A549 (cell line): ENCODE results near the gene AKIRIN2. TPM values are rescaled to one million over a fixed set of nuclear protein-coding genes. Genes with fewer than 3 reads are reported as not detected.
A peak's percentile ranks its signal among the peaks of the same experiment; 100 is the strongest.

Source experiments
- CHD2 ChIP-seq: fragments of 150-350 bp; IDR thresholded peaks from 2 replicates; pipeline ENCODE4 v1.6.1; 2014; ENCODE audit warnings: low read length; ENCODE audit not compliant: partially characterized antibody
- E2F6 ChIP-seq: IDR thresholded peaks from 2 replicates; pipeline ENCODE4 v1.6.1; 2012; ENCODE audit warnings: low read depth, borderline replicate concordance
- EHF ChIP-seq: fragments of 250-450 bp; sonication (Bioruptor Pico); IDR thresholded peaks from 2 replicates; pipeline ENCODE4 v1.5.0; 2020; ENCODE audit warnings: mild to moderate bottlenecking
- EHMT2 ChIP-seq: fragments of 200-600 bp; sonication (generic); IDR thresholded peaks from 2 replicates; pipeline ENCODE4 v1.6.1; 2016; ENCODE audit warnings: antibody characterized with exemption, low read depth, mild to moderate bottlenecking, moderate library complexity
- FOSL2 ChIP-seq, 2 experiments: fragments of 450-650 bp in 1 of 2; fragments of >200 bp in 1 of 2; sonication (Bioruptor Twin) in 1 of 2; formaldehyde crosslinking; IDR thresholded peaks; 2 replicates each; pipeline versions ENCODE4 v1.5.0 to v1.6.1; 2016 to 2020; ENCODE audit warnings: mild to moderate bottlenecking in 1 of 2, moderate library complexity in 1 of 2
- GATA3 ChIP-seq: IDR thresholded peaks from 2 replicates; pipeline ENCODE4 v1.6.1; 2012; ENCODE audit warnings: borderline replicate concordance
- HDAC2 ChIP-seq: fragments of 200-600 bp; sonication (generic); IDR thresholded peaks from 2 replicates; pipeline ENCODE4 v1.6.1; 2016
- HOXB13 ChIP-seq: fragments of 250-450 bp; sonication (Bioruptor Pico); IDR thresholded peaks from 2 replicates; pipeline ENCODE4 v1.5.0; 2020; ENCODE audit warnings: low read depth, mild to moderate bottlenecking, moderate library complexity
- JUN ChIP-seq, 2 experiments: fragments of >200 bp; sonication (Bioruptor Twin); formaldehyde crosslinking; IDR thresholded peaks; 2 replicates in 1 of 2; 3 replicates in 1 of 2; pipeline ENCODE4 v1.6.1; 2016 to 2017
- MAZ ChIP-seq: fragments of 150-350 bp; IDR thresholded peaks from 2 replicates; pipeline ENCODE4 v1.6.1; 2014; ENCODE audit warnings: antibody characterized with exemption, low read depth, low read length, borderline replicate concordance
- MYC ChIP-seq: IDR thresholded peaks from 2 replicates; pipeline ENCODE4 v1.6.1; 2012; ENCODE audit warnings: mild to moderate bottlenecking, inconsistent platforms, low read length, improper control_type of control experiment, borderline replicate concordance
- PBX3 ChIP-seq: IDR thresholded peaks from 2 replicates; pipeline ENCODE4 v1.6.1; 2012
- PHF8 ChIP-seq: fragments of 200-600 bp; sonication (generic); IDR thresholded peaks from 2 replicates; pipeline ENCODE4 v1.6.1; 2016; ENCODE audit warnings: low read depth, mild to moderate bottlenecking, antibody characterized with exemption, moderate library complexity, borderline replicate concordance
- POLR2A ChIP-seq: IDR thresholded peaks from 2 replicates; pipeline ENCODE4 v1.6.1; 2012; ENCODE audit warnings: mild to moderate bottlenecking, low read length
- RAD21 ChIP-seq, 2 experiments: fragments of >200 bp in 1 of 2; sonication (Bioruptor Twin) in 1 of 2; formaldehyde crosslinking in 1 of 2; IDR thresholded peaks in 1 of 2; conservative IDR thresholded peaks in 1 of 2; 2 replicates in 1 of 2; 3 replicates in 1 of 2; pipeline ENCODE4 v1.6.1; 2012 to 2018; ENCODE audit warnings: inconsistent platforms in 1 of 2
- TFCP2L1 ChIP-seq: fragments of 250-450 bp; sonication (Bioruptor Pico); IDR thresholded peaks from 2 replicates; pipeline ENCODE4 v1.5.0; 2021; ENCODE audit warnings: mild to moderate bottlenecking
- TP53 ChIP-seq: fragments of 250-450 bp; sonication (Bioruptor Pico); IDR thresholded peaks from 2 replicates; pipeline ENCODE4 v1.5.0; 2021; ENCODE audit warnings: mild to moderate bottlenecking, moderate library complexity
- USF2 ChIP-seq: fragments of 450-650 bp; IDR thresholded peaks from 2 replicates; pipeline ENCODE4 v1.6.1; 2014; ENCODE audit warnings: antibody characterized with exemption
- ZSCAN20 ChIP-seq: fragments of 250-450 bp; sonication (Bioruptor Pico); IDR thresholded peaks from 2 replicates; pipeline ENCODE4 v1.8.0; 2022; ENCODE audit warnings: mild to moderate bottlenecking, moderate library complexity
- polyA plus RNA-seq, 4 experiments: library from polyadenylated mRNA; depleted of rRNA in 3 of 4; stranded (reverse); fragments of >200 nt; fragmentation: RNase III in 1 of 4; extraction: RNeasy Plus Mini Kit Qiagen cat#74134 plus additional on column Dnase treatment in 1 of 4; gene quantifications; 2 replicates in 3 of 4; 3 replicates in 1 of 4; pipeline ENCODE4 v1.2.3, GENCODE V29; 2011 to 2017
- TF ChIP-seq, protein P1 (sequence below): fragments of >200 bp; sonication (Bioruptor Twin); formaldehyde crosslinking; IDR thresholded peaks from 3 replicates; pipeline ENCODE4 v1.6.1; 2016
- TF ChIP-seq, protein P2 (sequence below): fragments of 250-450 bp; sonication (Bioruptor Pico); IDR thresholded peaks from 2 replicates; pipeline ENCODE4 v1.5.0; 2021; ENCODE audit warnings: mild to moderate bottlenecking, moderate library complexity, borderline replicate concordance

AKIRIN2 gene
- polyA plus RNA-seq, 2 of the 4 experiments (the other 2 are of a cell fraction): 23.7 to 40.1 TPM

DNA sequence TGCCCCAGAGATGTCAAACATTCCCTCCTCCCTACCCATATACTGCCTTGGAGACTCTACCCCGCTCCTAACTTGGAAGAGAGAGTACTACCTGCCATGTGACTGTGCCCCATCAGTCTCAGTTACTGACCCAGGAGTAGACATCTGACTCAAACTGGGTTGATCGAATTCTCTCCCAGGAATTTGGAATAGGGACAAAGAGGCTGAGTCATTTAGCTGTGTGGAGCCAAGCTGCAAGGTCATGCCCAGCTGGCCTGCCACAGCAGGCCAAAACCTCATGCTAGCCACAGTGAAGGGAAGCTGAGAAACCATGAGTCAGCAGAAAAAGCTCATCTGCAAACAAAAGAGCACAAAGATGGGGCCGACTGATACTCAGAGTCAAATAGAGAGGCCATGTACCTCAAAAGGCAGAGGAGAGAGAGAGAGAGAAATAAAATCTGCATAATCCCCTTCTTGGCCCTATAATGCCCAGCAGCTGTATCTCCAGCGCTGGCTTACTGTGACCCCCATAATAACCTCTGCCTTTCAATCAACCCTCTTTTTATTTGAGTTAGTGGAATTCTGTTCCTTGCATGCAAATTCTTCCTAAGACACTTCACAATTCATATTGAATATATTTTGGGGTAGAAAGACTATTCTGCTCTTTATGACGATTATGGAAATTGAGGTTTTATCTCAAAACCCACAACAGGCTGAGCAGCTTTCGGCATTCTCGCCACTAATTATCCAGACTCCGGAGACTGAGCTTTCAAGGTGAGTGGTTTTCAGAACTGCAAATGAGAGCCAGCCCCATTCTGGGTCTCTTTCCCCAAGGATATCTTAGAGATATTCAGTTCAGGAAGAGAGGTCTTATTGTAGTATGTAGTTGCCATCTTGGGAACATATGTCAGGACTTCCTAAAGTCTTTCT is 21.4 kb upstream of the AKIRIN2 start (continued):
- TF ChIP-seq PHF8 (no peak), FOSL2 (IDR thresholded peaks at IDR 0.05) (peak; percentile 89), FOSL2 (CRISPR knock-in tag; IDR thresholded peaks at IDR 0.05) (peak; percentile 93), HDAC2 (no peak), POLR2A (no peak), EHF (CRISPR knock-in tag) (peak; percentile 68), PBX3 (peak; percentile 74), HOXB13 (CRISPR knock-in tag) (0 out of 2 replicates have a peak, but pooled peaks have one; percentile 46), TFCP2L1 (no peak), USF2 (peak; percentile 65), MAZ (no peak), EHMT2 (no peak), ZSCAN20 (no peak), RAD21 (conservative IDR thresholded peaks at IDR 0.05 in 1 of 2, IDR thresholded peaks at IDR 0.05 in 1 of 2) (peak in 1 of 2 experiments; percentile 45; a peak in 3 of 5 replicates), MYC (no peak), CHD2 (no peak), TP53 (no peak), GATA3 (peak; percentile 86; the same call in 1 of the 2 replicates), E2F6 (peak; percentile 44; the same call in 1 of the 2 replicates), JUN (IDR thresholded peaks at IDR 0.05) (peak in 1 of 2 experiments; percentile 77; a peak in 3 of 5 replicates)
- TF ChIP-seq, protein P1, sequence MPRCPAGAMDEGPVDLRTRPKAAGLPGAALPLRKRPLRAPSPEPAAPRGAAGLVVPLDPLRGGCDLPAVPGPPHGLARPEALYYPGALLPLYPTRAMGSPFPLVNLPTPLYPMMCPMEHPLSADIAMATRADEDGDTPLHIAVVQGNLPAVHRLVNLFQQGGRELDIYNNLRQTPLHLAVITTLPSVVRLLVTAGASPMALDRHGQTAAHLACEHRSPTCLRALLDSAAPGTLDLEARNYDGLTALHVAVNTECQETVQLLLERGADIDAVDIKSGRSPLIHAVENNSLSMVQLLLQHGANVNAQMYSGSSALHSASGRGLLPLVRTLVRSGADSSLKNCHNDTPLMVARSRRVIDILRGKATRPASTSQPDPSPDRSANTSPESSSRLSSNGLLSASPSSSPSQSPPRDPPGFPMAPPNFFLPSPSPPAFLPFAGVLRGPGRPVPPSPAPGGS: 0 out of 3 replicates have a peak, but pooled peaks have one; percentile 32
- TF ChIP-seq, protein P2, sequence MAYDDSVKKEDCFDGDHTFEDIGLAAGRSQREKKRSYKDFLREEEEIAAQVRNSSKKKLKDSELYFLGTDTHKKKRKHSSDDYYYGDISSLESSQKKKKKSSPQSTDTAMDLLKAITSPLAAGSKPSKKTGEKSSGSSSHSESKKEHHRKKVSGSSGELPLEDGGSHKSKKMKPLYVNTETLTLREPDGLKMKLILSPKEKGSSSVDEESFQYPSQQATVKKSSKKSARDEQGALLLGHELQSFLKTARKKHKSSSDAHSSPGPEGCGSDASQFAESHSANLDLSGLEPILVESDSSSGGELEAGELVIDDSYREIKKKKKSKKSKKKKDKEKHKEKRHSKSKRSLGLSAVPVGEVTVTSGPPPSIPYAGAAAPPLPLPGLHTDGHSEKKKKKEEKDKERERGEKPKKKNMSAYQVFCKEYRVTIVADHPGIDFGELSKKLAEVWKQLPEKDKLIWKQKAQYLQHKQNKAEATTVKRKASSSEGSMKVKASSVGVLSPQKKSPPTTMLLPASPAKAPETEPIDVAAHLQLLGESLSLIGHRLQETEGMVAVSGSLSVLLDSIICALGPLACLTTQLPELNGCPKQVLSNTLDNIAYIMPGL (CRISPR knock-in tag): no peak
